ENCODE results near the gene STK24.

Gene STK24

DNA sequence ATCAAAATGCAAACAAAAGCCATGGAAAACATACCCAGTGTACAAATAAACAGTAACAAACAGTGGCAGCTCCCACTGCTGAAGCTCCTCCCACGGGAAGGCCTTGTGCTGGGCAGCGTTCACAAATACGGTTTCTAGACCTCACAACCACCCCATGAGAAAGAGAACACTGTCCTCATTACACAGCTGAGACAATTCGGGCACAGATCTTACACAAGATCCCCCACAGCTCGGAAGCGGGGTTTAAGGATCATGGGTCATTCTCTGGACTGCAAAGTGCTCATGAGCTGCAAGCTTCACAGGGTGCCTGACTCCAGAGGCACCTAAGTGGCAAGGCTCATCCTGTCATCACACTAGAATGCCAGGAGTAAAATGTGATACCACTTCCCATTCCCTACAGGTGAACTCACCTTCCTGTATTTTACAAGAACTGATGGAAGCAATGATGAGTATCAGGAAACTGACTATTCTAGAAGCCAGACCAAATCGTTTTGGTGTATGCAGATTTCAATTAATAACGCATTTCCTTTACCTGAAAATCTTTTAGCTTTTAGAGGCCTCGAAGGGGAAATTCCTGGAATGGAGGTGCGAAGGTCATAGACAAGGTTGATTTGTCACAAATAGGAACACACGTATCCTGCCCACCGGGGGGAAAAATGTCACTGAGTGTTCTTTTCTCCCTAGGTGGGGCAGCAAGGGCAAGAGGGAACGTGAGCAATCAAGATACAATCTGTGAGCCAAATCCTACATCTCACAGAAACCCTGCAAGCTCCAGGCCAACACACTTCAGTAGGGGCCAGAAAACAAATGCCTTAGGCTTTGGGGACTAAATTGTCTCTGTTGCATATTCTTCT is 41.2 kb downstream of the STK24 start:
- in situ Hi-C loops (cut with HindIII; ENCODE audit: low sequenced_read_pairs) = no loop called here
- H3K4me3 ChIP-seq (ENCODE audit: low read depth, low read length) = no peak overlapping the region
- TF ChIP-seq, protein P1, sequence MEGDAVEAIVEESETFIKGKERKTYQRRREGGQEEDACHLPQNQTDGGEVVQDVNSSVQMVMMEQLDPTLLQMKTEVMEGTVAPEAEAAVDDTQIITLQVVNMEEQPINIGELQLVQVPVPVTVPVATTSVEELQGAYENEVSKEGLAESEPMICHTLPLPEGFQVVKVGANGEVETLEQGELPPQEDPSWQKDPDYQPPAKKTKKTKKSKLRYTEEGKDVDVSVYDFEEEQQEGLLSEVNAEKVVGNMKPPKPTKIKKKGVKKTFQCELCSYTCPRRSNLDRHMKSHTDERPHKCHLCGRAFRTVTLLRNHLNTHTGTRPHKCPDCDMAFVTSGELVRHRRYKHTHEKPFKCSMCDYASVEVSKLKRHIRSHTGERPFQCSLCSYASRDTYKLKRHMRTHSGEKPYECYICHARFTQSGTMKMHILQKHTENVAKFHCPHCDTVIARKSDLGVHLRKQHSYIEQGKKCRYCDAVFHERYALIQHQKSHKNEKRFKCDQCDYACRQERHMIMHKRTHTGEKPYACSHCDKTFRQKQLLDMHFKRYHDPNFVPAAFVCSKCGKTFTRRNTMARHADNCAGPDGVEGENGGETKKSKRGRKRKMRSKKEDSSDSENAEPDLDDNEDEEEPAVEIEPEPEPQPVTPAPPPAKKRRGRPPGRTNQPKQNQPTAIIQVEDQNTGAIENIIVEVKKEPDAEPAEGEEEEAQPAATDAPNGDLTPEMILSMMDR (IDR thresholded peaks at IDR 0.05; ENCODE audit: low read depth, low read length) = no peak
- peak; percentile 28 for DNase-seq (ENCODE audit: low read depth, low spot score)

DNA sequence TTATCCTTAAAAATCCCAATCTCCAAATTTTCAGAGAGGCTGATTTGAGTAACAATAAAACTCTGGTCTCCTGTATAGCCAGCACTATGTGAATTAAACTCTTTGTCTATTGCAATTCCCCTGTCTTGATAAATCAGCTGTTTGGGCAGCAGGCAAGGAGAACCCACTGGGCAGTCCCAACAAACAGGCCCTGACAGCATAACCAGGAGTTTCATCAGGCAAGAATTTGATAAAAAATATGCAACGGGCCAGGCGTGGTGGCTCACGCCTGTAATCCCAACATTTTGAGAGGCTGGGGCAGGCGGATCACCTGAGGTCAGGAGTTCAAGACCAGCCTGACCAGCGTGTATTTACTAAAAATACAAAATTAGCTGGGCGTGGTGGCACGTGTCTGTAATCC is 42.1 kb downstream of the STK24 start:
- DNase-seq (ENCODE audit: low read depth, low spot score) = no peak
- in situ Hi-C loops (cut with HindIII; ENCODE audit: low sequenced_read_pairs) = no loop called here
- no peak overlapping the region for H3K4me3 ChIP-seq (ENCODE audit: low read depth, low read length)
- TF ChIP-seq, protein P1 (IDR thresholded peaks at IDR 0.05; ENCODE audit: low read depth, low read length) = no peak

DNA sequence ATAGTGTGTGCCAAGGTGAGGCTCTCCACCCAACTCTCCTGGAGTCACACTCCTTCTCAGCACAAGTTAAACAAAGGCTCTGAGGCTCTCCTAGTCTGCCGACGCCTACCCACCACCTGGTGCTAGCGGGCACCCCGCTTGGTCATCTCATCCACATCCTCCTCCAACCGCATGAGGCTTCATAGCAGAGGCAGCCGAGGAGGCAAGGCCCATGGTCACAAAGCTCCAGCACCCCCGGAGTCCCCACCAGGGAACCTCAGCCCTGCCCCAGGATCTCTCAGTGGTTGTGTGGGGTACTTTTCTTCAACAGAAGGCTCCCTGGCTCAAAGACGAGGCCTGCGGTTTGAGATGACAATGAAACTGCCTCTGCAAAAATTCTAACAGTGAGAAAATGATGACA is 43.0 kb downstream of the STK24 start:
- H3K4me3 ChIP-seq (ENCODE audit: low read depth, low read length) = no peak overlapping the region
- in situ Hi-C loops (cut with HindIII; ENCODE audit: low sequenced_read_pairs) = no loop called here
- no peak for DNase-seq (ENCODE audit: low read depth, low spot score)
- TF ChIP-seq, protein P1 (IDR thresholded peaks at IDR 0.05; ENCODE audit: low read depth, low read length) = no peak

DNA sequence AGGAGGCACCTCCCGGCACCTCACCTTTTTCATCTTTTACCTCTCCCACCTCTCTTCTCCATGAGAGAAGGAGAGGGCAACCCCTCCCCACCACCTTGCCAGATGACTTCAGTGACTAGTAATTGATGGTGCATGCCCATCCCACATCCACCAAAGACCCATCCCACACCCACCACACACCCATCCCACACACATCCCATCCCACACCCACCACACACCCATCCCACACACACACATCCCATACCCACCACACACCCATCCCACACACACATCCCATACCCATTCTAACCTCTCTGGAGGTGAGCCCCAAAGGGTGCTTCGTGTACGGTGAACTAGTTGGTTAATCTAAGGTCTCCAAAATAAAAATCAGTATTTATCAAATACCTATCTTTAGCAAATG is 44.7 kb downstream of the STK24 start:
- no peak overlapping the region for H3K4me3 ChIP-seq (ENCODE audit: low read depth, low read length)
- DNase-seq (ENCODE audit: low read depth, low spot score) = no peak
- TF ChIP-seq, protein P1 (IDR thresholded peaks at IDR 0.05; ENCODE audit: low read depth, low read length) = no peak
- in situ Hi-C loops (cut with HindIII; ENCODE audit: low sequenced_read_pairs) = no loop called here

DNA sequence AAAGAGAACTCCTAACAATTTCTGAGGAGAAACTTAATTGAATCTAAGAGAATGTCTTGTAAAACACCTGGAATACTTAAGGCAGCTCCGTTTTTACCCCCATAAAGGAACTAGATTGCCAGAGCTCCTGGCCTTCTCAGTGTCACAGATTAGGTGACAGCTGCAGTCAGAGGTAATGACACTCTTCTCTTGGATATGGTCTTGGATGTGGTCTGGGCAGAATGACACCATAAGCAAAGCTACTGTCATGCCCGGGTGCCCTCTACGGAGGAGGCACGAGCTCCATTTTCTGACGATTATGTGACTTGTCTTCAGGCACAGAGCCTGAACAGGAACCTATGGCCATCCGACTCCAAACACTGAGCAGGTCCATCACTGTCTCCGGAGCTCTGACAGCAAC is 46.7 kb downstream of the STK24 start:
- in situ Hi-C loops (cut with HindIII; ENCODE audit: low sequenced_read_pairs) = no loop called here
- TF ChIP-seq, protein P1 (IDR thresholded peaks at IDR 0.05; ENCODE audit: low read depth, low read length) = no peak
- no peak overlapping the region for H3K4me3 ChIP-seq (ENCODE audit: low read depth, low read length)
- no peak for DNase-seq (ENCODE audit: low read depth, low spot score)

DNA sequence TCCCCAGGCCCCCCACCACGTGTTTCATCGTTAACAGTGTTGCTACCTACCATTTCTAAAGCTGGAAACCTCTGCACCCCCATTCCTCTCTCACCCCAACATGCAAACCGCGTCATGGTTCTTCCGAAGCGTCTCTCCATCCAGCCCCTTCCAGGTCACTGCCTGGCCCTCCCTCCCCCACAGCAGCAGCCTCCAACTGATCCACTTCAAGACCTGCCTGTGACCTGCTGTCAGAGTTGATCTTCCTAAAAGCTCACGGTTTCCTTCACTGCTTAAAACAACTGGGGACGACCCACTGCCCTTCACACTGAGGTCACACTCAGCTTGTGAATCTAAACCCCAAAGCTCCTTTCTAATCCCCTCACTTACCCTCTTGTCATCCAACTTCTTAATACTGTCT is 47.7 kb downstream of the STK24 start:
- in situ Hi-C loops (cut with HindIII; ENCODE audit: low sequenced_read_pairs) = no loop called here
- TF ChIP-seq, protein P1 (IDR thresholded peaks at IDR 0.05; ENCODE audit: low read depth, low read length) = no peak
- H3K4me3 ChIP-seq (ENCODE audit: low read depth, low read length) = no peak overlapping the region
- DNase-seq (ENCODE audit: low read depth, low spot score) = no peak
